ENCODE data around the gene TMTC1.
"Not testable (repeated sequence)": the region's sequence is repeated elsewhere in the genome, so short reads cannot be mapped to it uniquely, and the experiment has no call there.

Gene TMTC1

GRCh38 chr12:29783773-29784666 lies at the start of gene TMTC1:
TSS of gene TMTC1 (minus strand) at chr12:29783942. CDS start at chr12:29783751, 191 bp downstream.
- DNase-seq = no peak

- DNase-seq = no peak
Observed at GRCh38 chr12:29831173-29831572, 47.4 kb upstream of the TMTC1 start.

- DNase-seq = no peak
Observed at GRCh38 chr12:29830391-29830790, 46.6 kb upstream of the TMTC1 start.

- DNase-seq = no peak
Observed at GRCh38 chr12:29818916-29819623, 35.3 kb upstream of the TMTC1 start.

GRCh38 chr12:29816874-29817725 lies 33.4 kb upstream of the TMTC1 start:
- no peak for DNase-seq

GRCh38 chr12:29809616-29810361 lies 26.0 kb upstream of the TMTC1 start:
- DNase-seq = not testable (repeated sequence)

GRCh38 chr12:29807129-29807528 lies 23.4 kb upstream of the TMTC1 start:
- DNase-seq = no peak

GRCh38 chr12:29804019-29804418 lies 20.3 kb upstream of the TMTC1 start:
- DNase-seq = no peak

GRCh38 chr12:29799591-29799990 lies 15.8 kb upstream of the TMTC1 start:
- no peak for DNase-seq

- no peak for DNase-seq
Observed at GRCh38 chr12:29797565-29798355, 14.0 kb upstream of the TMTC1 start.

- no peak for DNase-seq
Observed at GRCh38 chr12:29796823-29797263, 13.1 kb upstream of the TMTC1 start.

- DNase-seq = no peak
Observed at GRCh38 chr12:29795715-29796114, 12.0 kb upstream of the TMTC1 start.

- no peak for DNase-seq
Observed at GRCh38 chr12:29794862-29795261, 11.1 kb upstream of the TMTC1 start.

GRCh38 chr12:29792853-29793252 lies 9.1 kb upstream of the TMTC1 start:
- no peak for DNase-seq

GRCh38 chr12:29792132-29792531 lies 8.4 kb upstream of the TMTC1 start:
- DNase-seq = no peak

- no peak for DNase-seq
Observed at GRCh38 chr12:29782871-29783772, 620 bp downstream of the TMTC1 start.

GRCh38 chr12:29782285-29782870 lies 1.4 kb downstream of the TMTC1 start:
- no peak for DNase-seq

- no peak for DNase-seq
Observed at GRCh38 chr12:29781705-29782266, 2.0 kb downstream of the TMTC1 start.

- no peak for DNase-seq
Observed at GRCh38 chr12:29781188-29781587, 2.6 kb downstream of the TMTC1 start.

GRCh38 chr12:29780084-29780483 lies 3.7 kb downstream of the TMTC1 start:
- DNase-seq = no peak

Measured in GDM1 (cell line).